Neuronal stem cell (in vitro differentiated cells): ENCODE measurements around the gene GAMT.
A peak's percentile ranks its signal among the peaks of the same experiment; 100 is the strongest.

ENCODE experiments used
- DNase-seq: peaks from one replicate; pipeline ENCODE4 v3.0.0-alpha.2; 2013; ENCODE audit warnings: low spot score
- H2AFZ ChIP-seq: one replicate; pipeline ENCODE4 v1.6.1; 2013; ENCODE audit warnings: mild to moderate bottlenecking, low read length, inconsistent platforms
- H2AK5ac ChIP-seq: 2 replicates; pipeline ENCODE4 v1.6.1; 2013; ENCODE audit warnings: low read depth, mild to moderate bottlenecking, inconsistent platforms, low read length, moderate library complexity, mixed read lengths
- H2BK120ac ChIP-seq: 2 replicates; pipeline ENCODE4 v1.6.1; 2013; ENCODE audit warnings: low read depth, mild to moderate bottlenecking, inconsistent platforms, low read length, moderate library complexity, mixed read lengths
- H2BK12ac ChIP-seq: one replicate; pipeline ENCODE4 v1.6.1; 2013; ENCODE audit warnings: low read length, inconsistent platforms
- H2BK15ac ChIP-seq: 2 replicates; pipeline ENCODE4 v1.6.1; 2013; ENCODE audit warnings: mild to moderate bottlenecking, low read length, inconsistent platforms, mixed read lengths
- H2BK5ac ChIP-seq: one replicate; pipeline ENCODE4 v1.6.1; 2013; ENCODE audit warnings: inconsistent platforms, mild to moderate bottlenecking, low read length, moderate library complexity
- H3K14ac ChIP-seq: one replicate; pipeline ENCODE4 v1.6.1; 2013; ENCODE audit warnings: low read length, inconsistent platforms
- H3K18ac ChIP-seq: 2 replicates; pipeline ENCODE4 v1.6.1; 2013; ENCODE audit warnings: low read length, inconsistent platforms
- H3K23ac ChIP-seq: 2 replicates; pipeline ENCODE4 v1.6.1; 2013; ENCODE audit warnings: low read depth, mild to moderate bottlenecking, mixed read lengths, low read length, inconsistent platforms; ENCODE audit not compliant: poor library complexity
- H3K27ac ChIP-seq: replicated peaks from 3 replicates; pipeline ENCODE4 v1.5.1; 2013; ENCODE audit warnings: low read length, inconsistent platforms
- H3K27me3 ChIP-seq, 3 experiments: 2 replicates each; pipeline ENCODE4 v1.6.1; 2013; ENCODE audit warnings: low read length in 3 of 3, mild to moderate bottlenecking in 2 of 3, inconsistent platforms in 1 of 3, low read depth in 1 of 3, mixed read lengths in 1 of 3, moderate library complexity in 1 of 3; ENCODE audit not compliant: control insufficient read depth in 3 of 3, insufficient read depth in 3 of 3
- H3K36me3 ChIP-seq, 2 donors: replicated peaks in 1 of 2; 2 replicates each; pipeline ENCODE4 v1.6.1; 2013; ENCODE audit warnings: low read length in 2 of 2; ENCODE audit not compliant: control insufficient read depth in 2 of 2, insufficient read depth in 2 of 2
- H3K4ac ChIP-seq: 2 replicates; pipeline ENCODE4 v1.6.1; 2013; ENCODE audit warnings: inconsistent platforms, mild to moderate bottlenecking, low read length, moderate library complexity
- H3K4me1 ChIP-seq, 2 donors: 1 replicate in 1 of 2; 2 replicates in 1 of 2; pipeline ENCODE4 v1.6.1; 2013; ENCODE audit warnings: low read length in 2 of 2, low read depth in 1 of 2; ENCODE audit not compliant: control insufficient read depth in 2 of 2, insufficient read depth in 1 of 2
- H3K4me2 ChIP-seq: one replicate; pipeline ENCODE4 v1.6.1; 2013; ENCODE audit warnings: mild to moderate bottlenecking, low read length, inconsistent platforms; ENCODE audit not compliant: insufficient read depth, poor library complexity, severe bottlenecking
- H3K4me3 ChIP-seq, 2 donors: 2 replicates each; pipeline ENCODE4 v1.5.1; 2013; ENCODE audit warnings: low read length in 2 of 2, mild to moderate bottlenecking in 2 of 2, inconsistent platforms in 1 of 2, moderate library complexity in 1 of 2
- H3K79me1 ChIP-seq: one replicate; pipeline ENCODE4 v1.6.1; 2013; ENCODE audit warnings: low read depth, mild to moderate bottlenecking, inconsistent platforms, low read length, moderate library complexity
- H3K9ac ChIP-seq: one replicate; pipeline ENCODE4 v1.6.1; 2013; ENCODE audit warnings: mild to moderate bottlenecking, low read depth, low read length, inconsistent platforms; ENCODE audit not compliant: poor library complexity
- H3K9me3 ChIP-seq, 2 donors: replicated peaks in 1 of 2; 2 replicates each; pipeline versions ENCODE3 to v1.6.1; 2013; ENCODE audit warnings: low read length in 2 of 2, mild to moderate bottlenecking in 2 of 2, inconsistent platforms in 1 of 2, low read depth in 1 of 2, mixed read lengths in 1 of 2, moderate library complexity in 1 of 2; ENCODE audit not compliant: control insufficient read depth in 2 of 2, insufficient read depth in 1 of 2
- H4K8ac ChIP-seq: one replicate; pipeline ENCODE4 v1.6.1; 2013; ENCODE audit warnings: low read depth, mild to moderate bottlenecking, inconsistent platforms, low read length, moderate library complexity
- H4K91ac ChIP-seq: one replicate; pipeline ENCODE4 v1.6.1; 2013; ENCODE audit warnings: low read length, low read depth, mild to moderate bottlenecking, inconsistent platforms; ENCODE audit not compliant: poor library complexity
- WGBS, 2 donors: extraction: QIAGEN DNeasy Blood & Tissue Kit; methylation state at CpG; one replicate each; pipeline ENCODE4 v1.1.7; 2013; ENCODE audit warnings: missing lambda C conversion rate in 2 of 2, mixed read lengths in 1 of 2; ENCODE audit not compliant: insufficient read length in 2 of 2, insufficient replicate concordance in 1 of 2; ENCODE audit errors: extremely low coverage in 2 of 2; 5-methylcytosine and 5-hydroxymethylcytosine counted together

The GAMT gene

DNA sequence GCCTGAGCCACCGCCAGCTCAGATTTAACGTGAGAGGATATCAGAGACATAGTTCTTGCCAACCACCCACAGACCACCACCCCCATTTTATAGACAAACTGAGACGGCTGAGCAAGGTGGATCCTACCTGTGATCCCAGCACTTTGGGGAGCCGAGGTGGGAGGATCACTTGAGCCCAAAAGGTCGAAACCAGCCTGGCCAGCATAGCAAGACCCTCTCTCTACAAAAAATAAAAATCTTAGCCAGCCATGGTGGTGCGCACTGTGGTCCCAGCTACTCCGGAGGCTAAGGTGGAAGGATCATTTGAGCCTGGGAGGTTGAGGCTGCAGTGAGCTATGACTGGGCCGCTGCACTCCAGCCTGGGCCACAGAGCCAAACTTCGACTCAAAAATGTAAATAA lies 48.2 kb downstream of the GAMT start:
- H2BK120ac ChIP-seq: no peak overlapping the region
- H2AFZ ChIP-seq: no peak overlapping the region
- H4K8ac ChIP-seq: no peak overlapping the region
- H3K79me1 ChIP-seq: no peaks in the 10 kb centered on the region
- peaks cover 0 to 21% of the 10 kb centered on the region in 2 donors for H3K36me3 ChIP-seq
- no peak overlapping the region for H3K14ac ChIP-seq
- WGBS, 2 donors: no CpG with 5 or more reads among the region's 9 CpGs
- H3K9ac ChIP-seq: no peak overlapping the region
- no peak overlapping the region for H2BK12ac ChIP-seq
- H3K4me1 ChIP-seq: peaks cover 11 to 18% of the 10 kb centered on the region in 2 donors
- no peak overlapping the region for H3K18ac ChIP-seq
- H3K23ac ChIP-seq: no peak overlapping the region
- no peak overlapping the region for H3K4me2 ChIP-seq
- DNase-seq: no peak
- H3K27ac ChIP-seq: no peak overlapping the region
- peaks cover 0 to 2% (median 0%) of the 10 kb centered on the region in 3 experiments for H3K27me3 ChIP-seq
- no peaks in the 10 kb centered on the region for H3K9me3 ChIP-seq
- H2BK5ac ChIP-seq: no peak overlapping the region
- no peak overlapping the region for H3K4ac ChIP-seq
- no peak overlapping the region for H3K4me3 ChIP-seq
- H2BK15ac ChIP-seq: no peak overlapping the region
- H4K91ac ChIP-seq: no peak overlapping the region
- H2AK5ac ChIP-seq: no peak overlapping the region

DNA sequence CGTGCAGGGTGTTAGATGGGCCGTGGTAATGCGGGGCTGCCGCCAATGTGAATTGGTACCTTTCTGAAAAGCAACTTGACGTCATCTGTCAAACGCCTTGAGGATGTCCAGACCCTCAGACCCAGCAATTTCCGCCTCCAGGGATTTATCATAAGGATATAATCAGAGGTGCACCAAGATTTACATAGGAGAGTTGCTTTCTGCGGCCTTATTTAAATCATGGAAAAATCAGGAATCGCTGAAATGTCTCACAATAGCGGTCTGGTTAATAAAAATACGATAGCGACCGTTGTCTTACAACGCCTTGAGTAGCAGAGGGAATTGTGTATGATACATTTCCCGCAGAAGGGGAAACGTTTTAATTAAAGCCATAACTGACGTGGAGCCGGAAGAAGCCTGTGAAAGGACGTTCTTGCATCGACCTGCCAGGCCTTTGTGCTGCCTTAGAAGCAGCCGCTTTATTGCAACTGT lies 49.9 kb downstream of the GAMT start:
- Histone ChIP-seq H3K14ac (no peak overlapping the region), H4K8ac (no peak overlapping the region), H2BK15ac (no peak overlapping the region), H3K9me3 (no peaks in the 10 kb centered on the region), H3K4ac (no peak overlapping the region), H3K18ac (no peak overlapping the region), H2AK5ac (no peak overlapping the region), H3K9ac (no peak overlapping the region), H2BK5ac (no peak overlapping the region), H3K36me3 (peaks cover 0 to 4% of the 10 kb centered on the region in 2 donors), H3K27ac (no peak overlapping the region), H4K91ac (peak overlapping the region; percentile 46), H3K23ac (no peak overlapping the region), H3K4me1 (peaks cover 4 to 17% of the 10 kb centered on the region in 2 donors), H3K27me3 (peaks cover 0 to 2% (median 0%) of the 10 kb centered on the region in 3 experiments), H3K4me2 (no peak overlapping the region), H3K4me3 (no peak overlapping the region), H2AFZ (peak overlapping the region; percentile 21), H3K79me1 (no peaks in the 10 kb centered on the region), H2BK12ac (no peak overlapping the region), H2BK120ac (no peak overlapping the region)
- WGBS, 2 donors: no CpG with 5 or more reads among the region's 21 CpGs
- no peak for DNase-seq

DNA sequence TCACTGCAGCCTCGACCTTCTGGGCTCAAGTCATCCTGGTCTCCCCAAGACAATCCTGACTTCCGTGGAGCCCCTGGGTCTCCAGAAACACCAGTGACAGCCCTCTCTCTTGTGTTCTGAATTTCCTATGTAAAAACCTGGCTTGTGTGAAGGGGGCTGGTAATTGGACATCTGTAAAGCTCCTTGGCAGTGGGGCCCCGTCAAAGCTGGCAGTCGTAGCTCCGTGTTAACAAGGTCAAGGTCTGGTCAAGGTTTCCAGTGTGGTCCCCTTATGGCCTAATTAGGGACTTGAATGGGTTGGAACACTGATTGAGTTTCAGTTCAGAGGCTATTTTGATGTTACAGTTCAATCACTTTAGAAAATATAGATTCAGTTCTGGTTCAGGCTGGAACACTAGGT lies 50.5 kb downstream of the GAMT start:
- H3K27me3 ChIP-seq: peaks cover 0 to 2% (median 0%) of the 10 kb centered on the region in 3 experiments
- H2BK12ac ChIP-seq: no peak overlapping the region
- H2AFZ ChIP-seq: no peak overlapping the region
- no peak overlapping the region for H3K9ac ChIP-seq
- no peak overlapping the region for H3K4ac ChIP-seq
- no peaks in the 10 kb centered on the region for H3K36me3 ChIP-seq
- no peak overlapping the region for H4K91ac ChIP-seq
- no peaks in the 10 kb centered on the region for H3K9me3 ChIP-seq
- H2AK5ac ChIP-seq: no peak overlapping the region
- WGBS, 2 donors: no CpG with 5 or more reads among the region's 5 CpGs
- DNase-seq: no peak
- no peak overlapping the region for H2BK15ac ChIP-seq
- no peak overlapping the region for H3K27ac ChIP-seq
- H3K79me1 ChIP-seq: no peaks in the 10 kb centered on the region
- H3K4me2 ChIP-seq: no peak overlapping the region
- no peak overlapping the region for H3K14ac ChIP-seq
- H2BK120ac ChIP-seq: no peak overlapping the region
- H3K23ac ChIP-seq: no peak overlapping the region
- H3K18ac ChIP-seq: no peak overlapping the region
- no peak overlapping the region for H2BK5ac ChIP-seq
- H3K4me1 ChIP-seq: peaks cover 2 to 11% of the 10 kb centered on the region in 2 donors
- no peak overlapping the region for H4K8ac ChIP-seq
- H3K4me3 ChIP-seq: no peak overlapping the region

DNA sequence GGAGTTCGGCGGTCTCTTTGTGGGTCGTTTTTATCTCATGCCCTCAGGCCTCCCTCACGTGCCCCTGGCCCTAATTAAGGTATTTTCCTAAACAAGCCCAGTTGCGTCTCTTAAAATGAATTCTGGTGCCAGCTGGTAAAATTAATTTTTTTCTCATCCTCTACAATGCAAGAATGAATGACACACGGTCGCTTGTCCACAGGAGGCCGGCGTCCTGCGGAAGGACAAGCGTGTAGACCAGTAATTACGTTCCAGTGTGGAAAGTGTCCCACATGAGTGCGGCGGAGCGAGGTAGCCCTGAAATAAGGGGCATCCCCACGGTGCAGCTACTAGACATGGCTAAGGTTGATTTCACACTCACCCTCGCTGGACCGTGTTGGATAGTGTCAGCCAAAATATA lies 52.1 kb downstream of the GAMT start:
- no peaks in the 10 kb centered on the region for H3K9me3 ChIP-seq
- H3K4me2 ChIP-seq: no peak overlapping the region
- no peak overlapping the region for H4K91ac ChIP-seq
- no CpG with 5 or more reads among the region's 18 CpGs for WGBS, 2 donors
- H4K8ac ChIP-seq: no peak overlapping the region
- no peak overlapping the region for H3K4ac ChIP-seq
- no peak overlapping the region for H3K14ac ChIP-seq
- DNase-seq: no peak
- H2BK15ac ChIP-seq: no peak overlapping the region
- H3K18ac ChIP-seq: no peak overlapping the region
- H2BK120ac ChIP-seq: no peak overlapping the region
- H3K27ac ChIP-seq: no peak overlapping the region
- peaks cover 0 to 7% of the 10 kb centered on the region in 2 donors for H3K4me1 ChIP-seq
- peak overlapping the region; percentile 75 for H2BK5ac ChIP-seq
- no peak overlapping the region for H2AFZ ChIP-seq
- H3K9ac ChIP-seq: no peak overlapping the region
- peak overlapping the region; percentile 22 for H2BK12ac ChIP-seq
- H3K27me3 ChIP-seq: peaks cover 0 to 2% (median 0%) of the 10 kb centered on the region in 3 experiments
- no peak overlapping the region for H3K4me3 ChIP-seq
- peak overlapping the region; percentile 84 for H2AK5ac ChIP-seq
- H3K23ac ChIP-seq: no peak overlapping the region
- no peaks in the 10 kb centered on the region for H3K79me1 ChIP-seq
- H3K36me3 ChIP-seq: no peaks in the 10 kb centered on the region
